Daoy (cell line): ENCODE results near the gene GATAD2B. TPM values are rescaled to one million over a fixed set of nuclear protein-coding genes. Genes with fewer than 3 reads are reported as not detected.
A peak's percentile ranks its signal among the peaks of the same experiment; 100 is the strongest.
"Not testable (repeated sequence)": the region's sequence is repeated elsewhere in the genome, so short reads cannot be mapped to it uniquely, and the experiment has no call there.

ENCODE experiments used
- DNase-seq: peaks from one replicate; pipeline ENCODE4 v3.0.0-alpha.2; 2015; ENCODE audit warnings: low read depth
- total RNA-seq: library from RNA; depleted of rRNA; stranded (reverse); fragments of >200 nt; shearing (Covaris generic); gene quantifications from 2 replicates; pipeline ENCODE4 v1.2.3, GENCODE V29; 2014

The GATAD2B gene
- total RNA-seq, 1 experiment from 2014 or later, result 3.9 TPM

DNA sequence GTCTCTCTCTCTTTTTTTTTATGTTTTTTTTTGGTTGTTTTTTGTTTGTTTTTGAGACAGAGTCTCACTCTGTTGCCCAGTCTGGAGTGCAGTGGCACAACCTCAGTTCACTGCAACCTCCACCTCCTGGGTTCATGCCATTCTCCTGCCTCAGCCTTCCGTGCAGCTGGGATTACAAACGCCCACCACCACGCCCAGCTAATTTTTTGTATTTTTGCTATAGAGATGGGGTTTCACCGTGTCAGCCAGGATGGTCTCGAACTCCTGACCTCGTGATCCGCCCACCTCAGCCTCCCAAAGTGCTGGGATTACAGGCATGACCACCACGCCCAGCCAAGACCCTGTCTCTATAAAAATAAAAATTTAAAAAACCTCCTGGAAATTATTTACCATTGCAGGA is 88.8 kb downstream of the GATAD2B start:
- not testable (repeated sequence) for DNase-seq

DNA sequence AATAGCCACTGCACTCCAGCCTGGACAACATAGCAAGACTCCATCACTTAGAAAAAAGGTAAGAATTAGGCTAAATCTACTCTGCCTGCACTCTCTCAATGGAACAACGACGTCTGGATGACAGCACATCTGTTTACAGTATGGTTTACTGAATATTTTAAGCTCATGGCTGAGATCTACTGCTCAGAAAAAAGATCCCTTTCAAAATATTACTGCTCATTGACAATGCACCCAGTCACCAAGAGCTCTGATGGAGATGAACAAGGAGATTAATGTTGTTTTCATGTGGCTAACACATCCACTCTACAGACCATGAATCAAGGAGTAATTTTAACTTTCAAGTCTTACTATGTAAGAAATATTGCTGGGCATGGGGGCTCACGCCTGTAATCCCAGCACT is 89.6 kb downstream of the GATAD2B start:
- no peak for DNase-seq

DNA sequence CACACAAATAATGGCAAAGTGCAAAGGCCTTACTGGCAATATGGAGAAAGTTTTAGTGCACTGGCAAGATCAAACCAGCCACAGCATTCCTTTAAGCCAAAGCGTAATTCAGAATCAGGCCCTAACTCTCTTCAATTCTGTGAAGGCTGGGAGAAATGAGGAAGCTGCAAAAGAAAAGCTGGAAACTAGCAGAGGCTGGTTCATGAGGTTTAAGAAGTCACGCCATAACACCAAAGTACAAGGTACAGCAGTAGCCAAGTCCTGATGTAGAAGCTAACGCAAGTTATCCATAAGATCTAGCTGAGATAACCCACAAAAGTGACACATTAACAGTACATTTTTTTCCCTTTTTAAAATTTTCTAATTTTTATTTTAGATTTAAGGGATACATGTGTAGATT is 90.5 kb downstream of the GATAD2B start:
- no peak for DNase-seq

DNA sequence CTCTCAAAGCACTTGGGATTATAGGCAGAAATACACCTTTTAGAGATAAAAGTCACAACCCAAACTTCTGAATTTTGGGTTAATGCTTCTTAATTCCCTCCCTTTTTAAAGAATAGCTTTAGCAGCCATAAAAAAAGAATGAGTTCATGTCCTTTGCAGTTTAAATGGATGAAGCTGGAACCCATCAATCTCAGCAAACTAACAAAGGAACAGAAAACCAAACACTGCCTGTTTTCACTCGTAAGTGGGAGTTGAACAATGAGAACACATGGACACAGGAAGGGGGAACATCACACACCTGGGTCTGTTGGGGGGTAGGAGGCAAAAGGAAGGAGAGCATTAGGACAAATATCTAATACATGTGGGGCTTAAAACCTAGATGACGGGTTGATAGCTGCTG is 91.7 kb downstream of the GATAD2B start:
- DNase-seq, result no peak

DNA sequence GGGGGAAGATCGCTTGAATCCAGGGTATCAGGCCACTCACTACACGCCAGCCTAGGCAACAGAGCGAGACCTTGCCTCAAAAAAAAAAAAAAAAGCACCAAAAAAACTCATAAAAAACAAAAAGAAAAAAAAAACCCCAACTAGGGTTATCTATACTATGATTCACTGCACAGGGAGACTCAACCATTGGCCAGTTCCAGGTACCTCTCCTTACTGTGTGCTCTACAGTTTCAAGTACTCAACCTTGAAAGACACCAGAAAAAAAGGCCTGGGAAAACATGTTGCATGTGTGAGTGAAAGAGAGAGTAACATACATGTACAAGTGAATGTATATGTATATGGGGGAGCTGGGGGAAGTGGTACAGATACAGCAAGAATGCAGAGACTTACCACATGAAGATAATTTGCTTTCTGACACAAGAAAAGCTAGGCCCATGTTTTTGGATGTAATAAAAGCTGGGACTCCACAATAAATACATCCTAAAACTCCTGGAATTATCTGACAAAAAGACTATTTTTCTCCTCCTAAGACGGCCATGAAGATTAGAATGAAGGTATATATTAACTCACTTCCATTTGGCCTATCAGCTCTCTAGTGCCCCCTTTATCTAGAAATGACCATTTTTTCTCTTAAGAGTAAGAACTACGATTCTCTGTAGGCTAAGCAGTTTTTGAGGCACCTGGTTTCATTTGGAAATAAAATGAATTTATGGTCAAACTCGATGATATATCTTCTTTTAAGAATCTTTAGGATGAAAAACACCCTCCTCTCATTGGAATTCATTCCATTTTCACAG is 95.4 kb downstream of the GATAD2B start:
- DNase-seq, result no peak

DNA sequence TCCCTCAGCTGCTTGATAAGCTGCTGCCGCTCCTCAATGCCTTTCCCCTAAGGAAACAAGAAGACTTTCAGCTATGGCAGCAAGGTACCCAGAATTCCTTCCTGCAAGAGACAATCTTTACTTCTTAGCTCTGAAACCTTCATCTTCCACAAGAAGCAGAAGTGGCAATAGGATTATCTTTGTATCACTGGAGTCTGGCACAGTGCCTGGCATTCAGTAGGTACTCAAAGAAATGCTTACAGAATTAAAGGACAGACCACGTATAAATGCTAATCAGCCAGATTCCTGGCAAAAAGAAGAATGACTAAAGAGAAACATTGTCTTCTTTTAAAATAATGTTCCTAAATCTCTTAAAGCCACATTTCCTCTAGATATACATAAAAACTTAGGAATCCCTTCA is 103.9 kb downstream of the GATAD2B start:
- DNase-seq, result no peak

DNA sequence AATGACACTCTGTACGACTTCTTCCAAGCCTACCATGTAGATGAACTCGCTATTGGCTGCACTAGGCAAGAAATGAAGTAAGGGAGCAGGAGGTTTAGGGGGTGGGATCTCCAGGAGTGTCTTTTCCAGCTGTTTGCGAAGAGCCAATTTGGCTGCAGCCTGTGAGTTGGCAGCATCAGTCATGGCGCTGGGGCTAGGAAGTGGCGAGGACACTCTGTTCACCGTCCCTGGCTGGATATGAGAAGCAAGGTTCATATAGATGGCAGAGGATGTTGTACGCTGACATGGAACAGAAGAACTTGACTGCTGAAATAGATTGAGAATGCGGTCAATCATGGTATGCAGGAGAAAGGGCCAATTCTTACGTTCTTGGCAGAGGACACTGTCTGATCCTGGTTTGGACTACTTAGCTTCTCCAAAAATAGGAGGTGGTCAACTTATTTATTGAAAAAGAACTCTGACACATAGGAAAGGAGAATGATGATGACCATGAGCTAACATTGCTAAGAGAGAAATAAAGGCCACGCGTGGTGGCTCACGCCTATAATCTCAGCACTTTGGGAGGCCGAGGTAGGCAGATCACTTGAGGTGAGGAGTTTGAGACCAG is 106.4 kb downstream of the GATAD2B start:
- DNase-seq, result no peak

DNA sequence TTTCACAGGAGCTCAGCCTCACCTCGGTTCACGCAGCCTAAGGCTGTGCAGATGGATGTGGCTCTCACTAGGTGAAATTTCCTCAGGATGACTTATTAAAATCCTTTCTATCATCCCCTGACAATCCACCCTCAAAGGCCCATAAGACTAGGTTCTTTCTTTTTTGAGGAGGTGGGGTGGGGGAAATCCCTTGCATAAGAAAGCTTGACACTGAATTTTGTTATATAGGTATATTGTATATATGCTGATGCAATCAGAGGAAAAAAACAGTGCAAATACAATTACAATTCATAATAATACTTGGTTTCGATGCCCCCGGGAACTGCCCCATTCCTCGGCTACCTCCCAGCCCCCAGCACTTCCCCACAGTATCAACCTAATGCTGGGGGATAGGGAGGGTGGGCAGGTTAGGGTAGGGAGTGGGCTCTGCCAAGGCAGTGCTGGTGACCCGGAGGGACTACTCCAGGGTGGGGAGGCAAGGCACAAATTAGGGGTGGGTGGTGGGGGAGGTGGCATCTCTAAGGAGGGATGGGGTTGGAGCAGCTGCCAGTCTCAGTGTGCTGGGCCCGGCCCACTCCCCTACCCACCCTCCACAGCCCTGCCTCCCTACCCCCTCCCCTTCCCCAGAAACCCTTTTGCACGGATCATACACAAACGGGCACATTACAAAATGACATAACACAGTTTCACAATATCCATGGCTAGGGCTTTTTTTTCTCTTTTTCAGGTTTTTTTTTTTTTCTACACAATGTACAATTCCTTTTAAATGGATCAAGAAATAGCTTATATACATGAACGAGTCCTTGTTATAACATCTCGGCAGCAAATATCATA is 116.7 kb downstream of the GATAD2B start:
- no peak for DNase-seq

DNA sequence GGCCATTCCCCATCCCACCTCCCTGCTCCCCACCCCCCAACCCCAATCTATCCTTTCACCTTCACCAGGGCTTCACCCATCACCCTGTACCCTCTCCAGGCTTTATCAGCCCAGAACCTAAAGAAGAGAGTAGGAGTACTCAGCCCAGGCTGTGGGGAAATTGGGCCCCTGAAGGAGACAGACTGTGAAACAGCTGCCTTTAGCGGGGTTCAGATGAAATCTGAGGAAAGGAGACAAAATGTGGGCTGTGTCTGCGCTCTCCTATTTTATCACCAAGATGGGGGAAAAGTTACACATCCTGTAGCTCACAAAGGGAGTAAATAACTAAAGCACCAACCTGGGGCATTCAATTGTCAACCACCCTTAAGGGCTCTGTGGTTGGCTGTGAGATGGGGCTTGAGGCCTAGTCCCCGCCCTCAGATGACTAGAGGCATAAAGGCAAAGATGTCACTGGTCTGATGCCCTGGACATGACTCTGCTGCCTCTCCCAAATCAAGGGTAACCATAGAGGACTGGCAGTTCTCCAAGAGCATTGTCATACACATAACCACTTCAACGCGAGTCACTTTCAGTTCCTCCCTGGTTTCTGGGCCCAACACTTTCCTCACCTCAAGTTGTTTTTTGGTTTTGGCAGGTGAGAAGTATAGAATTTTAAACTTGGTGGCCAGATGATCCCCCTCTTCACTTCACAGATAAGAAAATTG is 117.6 kb downstream of the GATAD2B start:
- DNase-seq, result peak; percentile 76

DNA sequence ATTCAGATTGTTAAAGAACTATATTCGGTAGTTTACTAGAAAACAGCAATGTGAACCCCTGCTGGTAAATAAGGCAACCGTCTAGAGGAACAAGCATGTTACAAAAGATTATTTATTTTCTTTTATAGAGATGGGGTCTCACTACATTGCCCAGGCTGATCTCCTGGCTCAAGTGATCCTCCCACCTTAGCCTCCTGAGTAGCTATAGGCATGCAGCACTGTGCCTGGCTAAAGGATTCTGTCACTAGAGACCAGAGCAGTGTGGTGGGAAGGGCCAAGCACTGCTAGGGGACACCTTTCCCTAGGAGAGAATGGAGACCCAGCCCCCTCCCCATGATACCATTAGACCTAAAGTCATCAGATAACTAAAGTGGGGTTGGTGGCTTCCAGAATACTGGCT is 118.7 kb downstream of the GATAD2B start:
- no peak for DNase-seq

DNA sequence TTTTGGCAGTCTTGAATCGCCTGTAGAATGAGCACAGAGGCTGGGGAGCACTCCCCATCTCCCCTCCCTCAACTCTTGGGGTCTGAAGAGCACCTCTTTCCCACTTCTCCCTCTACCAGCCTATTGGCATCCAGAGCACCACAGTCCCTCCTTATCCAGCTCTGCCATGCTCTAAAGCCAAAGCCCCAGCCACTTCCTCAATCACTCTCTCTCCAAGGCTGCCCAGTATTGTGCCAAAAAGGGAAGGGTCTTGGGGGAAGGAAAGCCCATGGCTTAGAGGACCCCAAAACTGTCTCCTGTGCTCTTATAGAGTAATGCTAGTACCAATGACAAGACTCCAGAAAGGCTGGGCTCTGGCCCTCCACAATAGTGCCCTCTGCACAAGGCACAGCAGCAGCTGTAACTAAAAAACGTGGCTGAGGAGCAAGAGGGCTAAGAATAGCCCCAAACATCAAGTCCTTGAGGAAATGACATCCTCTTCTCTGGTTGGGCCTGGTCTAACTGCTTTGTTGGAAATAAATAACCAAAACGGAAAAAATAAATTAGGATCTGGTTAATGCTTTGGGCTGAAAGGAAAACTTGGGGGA is 119.2 kb downstream of the GATAD2B start:
- no peak for DNase-seq

DNA sequence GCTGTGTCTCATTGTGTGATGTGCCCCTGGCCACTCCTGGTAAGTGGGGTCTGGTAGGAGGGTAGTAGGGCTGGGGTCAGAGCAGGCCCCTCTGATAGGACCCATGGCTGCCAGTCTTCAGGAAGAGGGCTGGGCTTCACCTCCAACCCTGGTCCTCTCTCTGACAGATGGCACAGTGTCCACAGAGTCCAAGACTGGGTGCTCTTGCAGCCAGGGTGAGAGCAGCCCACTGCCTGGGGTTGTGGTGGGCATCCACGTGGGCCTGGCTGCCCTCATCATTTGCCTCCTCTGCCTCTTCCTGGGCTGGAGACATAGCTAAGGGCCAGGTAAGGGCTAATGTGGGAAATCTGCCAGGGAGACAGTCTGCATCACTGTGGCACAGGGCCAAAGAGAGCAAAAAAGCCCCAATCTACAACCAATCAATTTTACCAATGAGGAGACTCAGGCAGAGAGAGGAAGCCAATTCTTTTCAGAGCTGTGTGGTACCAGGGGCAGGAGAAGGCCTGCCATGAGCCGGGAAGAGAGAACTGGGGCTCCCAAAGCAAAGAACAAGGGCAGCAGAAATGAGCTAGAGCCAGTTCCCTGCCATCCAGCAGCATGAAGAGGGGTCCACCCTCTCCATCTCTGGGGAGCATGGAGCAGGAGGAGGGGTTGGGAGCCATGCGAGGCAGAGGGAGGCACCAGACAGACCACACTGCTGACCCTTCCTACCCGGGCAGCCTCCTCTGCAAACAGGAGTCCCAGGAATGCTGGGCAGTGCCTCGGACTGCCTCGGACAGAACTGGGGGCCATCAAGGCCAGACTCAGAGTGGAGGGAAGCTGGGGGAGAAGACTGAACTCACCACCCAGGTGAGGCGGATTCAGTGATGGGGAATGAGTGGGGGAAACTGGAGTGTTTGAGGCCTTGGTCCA is 120.7 kb downstream of the GATAD2B start:
- DNase-seq, result no peak

DNA sequence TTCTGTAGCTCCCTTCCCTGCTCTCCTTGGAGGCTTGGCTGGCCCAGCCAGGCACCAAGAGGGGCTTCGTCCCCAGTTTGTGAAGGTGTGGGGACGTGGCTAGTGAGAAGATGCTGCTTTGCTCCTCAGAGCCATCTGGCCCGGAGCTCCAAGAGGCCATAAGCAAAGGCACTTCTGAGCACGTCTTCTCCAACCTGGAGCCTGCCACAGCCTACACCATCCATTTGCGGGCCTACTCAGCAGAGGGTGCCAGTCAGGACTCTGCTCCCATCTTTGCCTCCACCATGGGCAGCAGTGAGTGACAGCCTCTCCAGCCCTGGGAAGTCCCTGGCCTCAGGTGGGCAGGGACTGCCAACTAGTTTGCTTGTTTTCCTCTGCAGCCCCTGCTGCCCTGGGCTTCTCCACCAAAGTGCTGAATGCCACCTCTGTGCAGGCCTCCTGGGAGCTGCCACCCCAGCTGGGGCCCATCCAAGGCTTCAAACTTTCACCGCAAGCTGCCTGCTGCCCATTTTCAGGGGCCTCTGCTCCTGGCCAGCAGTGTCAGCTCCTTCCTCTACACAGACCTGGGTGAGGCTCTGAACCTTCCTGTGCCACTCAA is 121.6 kb downstream of the GATAD2B start:
- DNase-seq, result no peak

DNA sequence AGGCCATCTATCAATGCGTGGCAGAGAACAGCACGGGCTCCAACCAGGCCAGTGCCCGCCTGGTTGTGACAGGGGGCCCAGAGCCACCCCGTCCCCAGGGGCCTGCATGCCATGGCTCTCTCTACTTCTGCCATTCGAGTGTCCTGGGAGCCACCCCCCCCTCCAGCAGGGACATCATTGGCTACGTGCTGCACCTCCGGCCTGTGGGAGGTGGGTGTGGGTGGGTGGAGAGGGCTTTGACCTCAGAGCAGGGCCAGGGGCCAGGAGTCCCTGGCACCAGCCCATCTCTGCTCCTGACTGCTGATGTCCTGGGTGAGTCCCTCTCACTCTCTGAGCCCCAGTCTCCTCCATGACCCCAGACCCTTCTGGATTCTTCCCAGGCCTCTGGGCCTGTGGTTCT is 122.3 kb downstream of the GATAD2B start:
- DNase-seq, result no peak

DNA sequence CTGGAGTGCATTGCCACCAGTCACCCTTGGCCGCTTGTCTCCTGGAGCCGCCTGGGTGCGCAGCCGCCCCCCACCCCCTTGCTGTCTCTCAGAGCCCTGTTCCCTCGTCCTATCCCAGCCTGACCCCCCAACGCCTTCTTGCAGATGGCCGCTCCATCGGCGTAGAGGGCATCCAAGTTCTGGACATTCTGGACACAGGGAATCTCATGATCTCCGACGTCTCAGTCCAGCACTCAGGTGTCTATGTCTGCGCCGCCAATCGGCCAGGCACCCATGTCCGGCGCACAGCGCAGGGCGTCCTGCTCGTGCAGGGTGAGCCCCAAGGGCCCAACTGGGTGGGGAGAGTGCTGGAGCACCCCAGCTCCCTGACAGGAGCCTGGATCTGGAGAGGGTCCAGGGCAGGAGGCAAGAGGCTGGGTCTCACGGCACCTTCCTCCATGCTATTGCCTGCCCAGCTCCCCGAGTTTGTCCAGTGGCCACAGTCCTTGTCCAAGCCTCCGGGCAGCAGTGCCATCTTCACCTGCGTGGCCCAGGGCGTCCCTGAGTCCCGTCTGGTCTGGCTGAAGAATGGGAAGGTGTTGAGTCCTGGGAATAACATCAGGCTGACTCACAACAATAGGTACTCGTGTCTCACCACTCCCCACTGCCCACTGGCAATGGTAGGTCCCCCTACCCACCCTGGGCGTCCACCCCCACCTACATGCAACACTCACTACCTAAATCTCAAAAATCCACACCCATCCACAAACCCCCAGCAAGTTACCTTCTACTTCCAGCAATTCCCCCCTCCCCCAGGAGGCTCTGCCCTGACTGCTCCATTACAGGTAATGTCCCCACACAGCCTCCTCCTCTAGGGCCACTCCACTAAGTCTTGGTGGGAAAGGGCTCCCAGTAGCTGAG is 123.0 kb downstream of the GATAD2B start:
- no peak for DNase-seq

DNA sequence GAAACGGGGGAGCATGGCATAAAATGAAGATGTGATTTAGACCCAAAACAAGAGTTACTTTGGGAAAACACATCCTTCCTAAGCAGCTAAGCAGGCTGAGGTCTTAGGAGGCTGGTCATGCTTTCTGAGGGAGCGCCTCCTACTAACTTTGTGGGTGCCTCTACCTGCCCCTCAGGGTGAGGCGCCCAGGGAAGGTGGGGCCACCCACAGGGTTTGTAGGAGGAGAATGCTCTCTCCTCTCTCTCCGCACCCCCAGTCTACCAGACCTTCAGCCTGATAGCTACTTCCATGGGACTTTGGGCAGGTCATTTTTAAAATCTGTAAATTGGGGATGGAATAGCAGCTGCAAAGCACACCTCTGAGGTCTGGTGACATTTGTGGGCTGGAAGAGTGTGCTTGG is 123.8 kb downstream of the GATAD2B start:
- no peak for DNase-seq

DNA sequence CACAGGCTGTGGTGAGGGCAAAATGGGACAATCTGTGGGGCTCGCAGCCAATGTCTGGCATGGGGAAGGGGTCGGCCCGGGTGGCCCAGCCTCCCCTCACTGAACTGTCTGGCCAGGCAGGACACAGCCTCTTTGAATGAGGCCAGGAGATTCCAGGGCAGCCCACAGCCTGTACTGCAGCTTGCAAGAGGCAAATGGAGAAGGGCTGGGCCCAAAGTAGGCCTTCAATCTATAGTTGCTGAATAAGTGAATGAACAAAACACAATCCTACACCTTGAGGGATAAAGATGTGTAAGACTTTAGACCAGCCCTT is 124.3 kb downstream of the GATAD2B start:
- no peak for DNase-seq

DNA sequence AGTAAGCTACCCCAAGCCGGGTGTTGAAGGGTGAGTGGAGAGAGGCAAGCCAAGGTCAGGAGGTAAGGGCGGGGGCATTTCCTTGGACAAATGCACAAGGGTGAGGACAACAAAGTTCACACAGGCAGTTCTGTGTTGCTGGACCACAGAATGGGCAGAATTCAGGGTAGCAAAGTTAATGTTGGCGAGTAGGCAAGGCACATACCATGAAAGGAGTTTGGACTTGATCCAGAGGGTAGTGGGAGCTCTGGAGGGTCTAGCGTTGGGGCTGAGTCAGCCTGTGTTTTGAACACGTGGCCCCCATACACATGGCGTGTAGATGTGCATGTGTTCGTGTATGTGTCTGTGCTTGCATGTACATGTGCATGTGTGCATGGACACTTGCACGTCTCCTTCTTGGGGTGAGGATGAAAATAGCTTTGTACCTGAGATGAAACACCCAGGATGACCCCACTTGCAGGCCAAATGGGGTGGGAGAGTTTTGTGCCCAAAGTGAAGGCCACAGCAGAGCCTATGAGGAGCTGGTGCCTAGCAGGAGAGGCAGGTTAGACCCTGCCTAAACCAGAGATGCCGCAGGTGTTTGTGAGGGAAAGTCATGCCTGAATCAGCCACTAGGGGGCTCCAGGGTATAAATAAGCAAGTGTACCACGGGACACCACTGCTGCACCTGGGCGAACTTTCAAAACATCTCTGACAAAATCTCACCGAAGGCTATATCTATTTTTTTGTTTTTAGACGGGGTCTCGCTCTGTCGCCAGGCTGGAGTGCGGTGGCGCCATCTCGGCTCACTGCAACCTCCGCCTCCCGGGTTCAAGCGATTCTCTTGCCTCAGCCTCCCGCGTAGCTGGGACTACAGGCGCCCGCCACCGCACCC is 125.7 kb downstream of the GATAD2B start:
- DNase-seq, result peak; percentile 61
